Measurements from ENCODE around the gene RBP3. TPM values are rescaled to one million over a fixed set of nuclear protein-coding genes. Genes with fewer than 3 reads are reported as not detected.

Gene RBP3
- not detected for total RNA-seq
- long read RNA-seq = 0 reads

- DNase-seq (ENCODE audit: low spot score) = peak; percentile 45
These were observed at the start of gene RBP3 for GRCh38 chr10:47348138-47348651. RBP3 (plus strand) TSS chr10:47348363; CDS start chr10:47348485, 122 bp downstream.

- no peak for DNase-seq (ENCODE audit: low spot score)
These were observed 49.4 kb upstream of the RBP3 start for GRCh38 chr10:47298715-47299114.

GRCh38 chr10:47299611-47300428 lies 48.3 kb upstream of the RBP3 start, which contains the start of gene GDF10:
GDF10 (plus strand) TSS chr10:47300197; CDS start chr10:47300652, 455 bp downstream.
- DNase-seq (ENCODE audit: low spot score) = no peak

- DNase-seq (ENCODE audit: low spot score) = no peak
These were observed 47.7 kb upstream of the RBP3 start for GRCh38 chr10:47300429-47300931.

DNA sequence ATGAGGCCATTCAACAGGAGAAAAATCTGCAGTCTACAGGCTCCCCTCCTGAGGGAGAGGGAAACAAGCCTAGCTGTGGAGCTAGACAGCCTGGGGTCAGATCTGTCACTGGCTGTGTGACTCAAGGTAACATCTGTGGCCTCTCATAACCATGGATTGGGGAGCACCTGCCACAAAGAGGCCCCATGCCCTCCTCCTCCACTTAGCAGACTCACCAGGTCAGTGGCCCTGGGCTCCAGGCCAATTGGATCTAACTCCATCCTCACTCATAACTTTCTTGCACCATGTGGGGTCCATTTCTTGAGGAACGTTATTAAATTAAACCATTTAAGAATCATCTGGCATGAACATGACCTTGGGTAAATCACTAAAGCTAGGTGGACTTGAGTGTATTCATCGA lies 46.3 kb upstream of the RBP3 start:
- no peak for DNase-seq (ENCODE audit: low spot score)

DNA sequence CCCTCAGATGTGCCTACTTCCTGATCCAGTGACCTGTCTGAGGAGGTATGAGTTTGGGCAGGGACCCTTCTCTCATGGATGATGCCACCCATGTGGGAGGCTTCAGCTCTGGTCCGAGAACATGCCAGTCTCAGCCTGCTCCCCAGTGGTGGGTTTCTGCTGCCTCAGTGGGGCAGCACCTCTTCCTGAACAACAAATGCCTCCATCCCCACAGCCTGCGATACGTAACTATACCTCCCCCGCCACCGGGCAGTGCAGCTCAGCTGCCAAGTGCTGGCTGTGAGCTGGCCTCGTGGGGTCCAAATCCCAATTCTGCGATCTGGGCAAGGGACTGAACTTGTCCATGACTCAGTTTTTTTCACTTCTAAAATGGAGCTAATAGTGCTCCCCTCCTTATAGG lies 45.1 kb upstream of the RBP3 start:
- no peak for DNase-seq (ENCODE audit: low spot score)

DNA sequence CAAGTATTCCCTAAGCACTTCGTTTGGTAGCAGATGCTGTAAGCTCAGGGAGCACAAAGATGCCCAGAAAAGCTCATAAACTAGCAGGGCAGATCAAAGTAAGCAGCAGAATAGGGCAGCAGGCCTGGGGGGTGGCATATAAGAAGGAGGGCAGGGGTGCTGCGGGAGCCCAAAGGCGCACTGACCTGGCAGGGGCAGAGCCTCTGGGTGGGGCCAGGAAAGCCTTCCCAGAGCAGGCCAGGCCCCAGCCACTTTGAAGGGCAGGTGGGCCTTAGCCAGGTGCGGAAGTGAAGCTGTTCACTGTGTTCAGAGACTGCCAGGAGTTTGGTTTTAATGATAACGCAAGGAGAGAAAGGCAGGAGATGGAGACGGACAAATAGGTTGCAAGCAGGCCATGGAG lies 44.3 kb upstream of the RBP3 start:
- no peak for DNase-seq (ENCODE audit: low spot score)

GRCh38 chr10:47305566-47305965 lies 42.6 kb upstream of the RBP3 start:
- no peak for DNase-seq (ENCODE audit: low spot score)

- no peak for DNase-seq (ENCODE audit: low spot score)
These were observed 41.6 kb upstream of the RBP3 start for GRCh38 chr10:47306387-47307210.

DNA sequence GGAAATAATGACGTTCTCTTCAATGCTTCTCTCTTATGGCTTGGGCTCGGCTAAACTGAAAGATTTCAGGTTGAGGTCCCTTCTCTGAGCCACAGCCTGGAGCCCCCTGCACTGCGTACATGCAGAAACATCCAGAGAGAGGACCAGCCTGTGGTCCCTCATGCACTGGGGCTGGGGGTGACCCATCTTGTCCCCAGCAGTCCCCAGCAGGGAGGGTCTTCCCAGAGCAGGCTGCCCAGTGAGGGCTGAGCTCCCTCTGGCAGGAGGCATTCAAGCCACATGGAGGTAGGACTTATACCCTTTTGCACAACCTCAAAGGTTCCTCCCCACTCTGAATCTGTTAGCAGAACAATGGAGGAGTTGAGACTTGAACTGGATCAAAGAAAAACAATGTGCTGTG lies 40.8 kb upstream of the RBP3 start:
- no peak for DNase-seq (ENCODE audit: low spot score)

DNA sequence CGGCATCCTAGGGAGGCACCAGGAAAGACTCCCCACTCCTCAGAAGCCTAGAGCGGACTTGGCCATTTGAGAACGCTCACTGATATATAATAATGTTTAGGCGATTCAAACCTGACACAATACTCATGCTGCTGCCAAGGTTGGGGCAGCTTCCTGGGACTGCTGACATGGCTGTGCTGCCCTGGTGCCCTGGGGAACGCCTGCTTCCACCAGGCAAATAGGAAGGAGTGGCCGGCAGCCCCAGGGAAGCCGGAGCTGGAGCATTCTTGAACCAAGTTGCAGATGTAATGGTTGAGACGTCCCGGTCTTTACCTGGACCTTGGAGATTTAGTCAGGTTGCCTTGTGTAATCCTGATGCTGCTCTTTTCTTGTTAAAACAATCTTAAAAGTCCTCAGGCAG lies 39.4 kb upstream of the RBP3 start:
- no peak for DNase-seq (ENCODE audit: low spot score)

DNA sequence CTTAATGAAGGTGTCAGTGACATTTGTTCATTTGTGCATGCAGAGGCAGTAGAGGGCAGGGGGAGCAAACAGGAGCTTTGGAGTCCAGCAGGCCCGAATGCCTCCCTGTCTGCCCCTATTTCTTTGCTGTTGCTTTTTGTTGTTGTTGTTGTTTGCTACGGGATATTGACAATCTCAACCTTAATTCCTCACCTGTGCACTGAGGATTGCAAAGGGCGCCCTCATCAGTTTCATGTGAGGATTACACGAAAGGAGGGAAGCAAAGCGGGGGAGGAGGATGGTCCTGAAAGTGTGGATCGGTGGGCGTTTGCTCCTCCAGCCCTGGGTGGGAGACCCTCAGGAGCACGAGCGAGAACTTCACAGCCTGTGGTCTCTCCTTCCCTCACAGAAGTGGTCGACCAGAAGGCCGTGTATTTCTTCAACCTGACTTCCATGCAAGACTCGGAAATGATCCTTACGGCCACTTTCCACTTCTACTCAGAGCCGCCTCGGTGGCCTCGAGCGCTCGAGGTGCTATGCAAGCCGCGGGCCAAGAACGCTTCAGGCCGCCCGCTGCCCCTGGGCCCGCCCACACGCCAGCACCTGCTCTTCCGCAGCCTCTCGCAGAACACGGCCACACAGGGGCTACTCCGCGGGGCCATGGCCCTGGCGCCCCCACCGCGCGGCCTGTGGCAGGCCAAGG lies 38.6 kb upstream of the RBP3 start:
- no peak for DNase-seq (ENCODE audit: low spot score)

- no peak for DNase-seq (ENCODE audit: low spot score)
These were observed 38.1 kb upstream of the RBP3 start for GRCh38 chr10:47310090-47310505.

DNA sequence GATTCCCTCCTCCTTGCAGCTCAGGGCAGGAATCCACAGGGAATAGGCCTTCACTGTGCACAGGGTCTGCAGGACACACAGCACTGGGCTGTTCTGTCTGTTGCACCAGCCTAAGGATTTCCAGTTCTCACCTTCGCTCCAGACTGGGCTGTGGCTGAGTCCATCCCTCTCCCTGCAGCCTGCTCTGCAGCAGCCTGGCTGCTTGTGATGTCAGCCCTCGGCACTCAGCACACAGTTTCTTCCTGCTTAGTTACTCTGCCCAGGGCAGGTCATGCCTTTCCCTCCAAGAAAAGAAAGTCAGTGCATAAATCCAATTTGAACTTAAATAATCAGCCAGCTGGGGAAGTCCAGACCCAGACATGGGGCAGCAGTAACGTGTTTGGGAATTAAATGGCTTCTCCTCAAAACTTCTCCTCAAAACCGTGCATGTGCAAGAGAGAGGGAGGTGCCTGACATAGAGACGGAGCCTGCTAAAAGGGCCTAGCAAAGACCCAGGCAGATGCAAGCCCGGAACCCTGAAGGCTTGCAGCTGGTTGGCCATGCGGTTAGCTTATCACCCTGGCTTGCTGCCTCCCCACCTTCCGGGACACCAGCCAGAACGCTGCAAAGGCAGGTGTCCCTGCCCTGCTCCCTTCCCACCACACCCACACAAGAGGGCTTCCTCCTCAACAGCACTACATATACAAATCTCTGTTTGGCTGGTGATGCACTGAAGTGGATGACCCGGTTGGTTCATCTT lies 36.8 kb upstream of the RBP3 start:
- no peak for DNase-seq (ENCODE audit: low spot score)

DNA sequence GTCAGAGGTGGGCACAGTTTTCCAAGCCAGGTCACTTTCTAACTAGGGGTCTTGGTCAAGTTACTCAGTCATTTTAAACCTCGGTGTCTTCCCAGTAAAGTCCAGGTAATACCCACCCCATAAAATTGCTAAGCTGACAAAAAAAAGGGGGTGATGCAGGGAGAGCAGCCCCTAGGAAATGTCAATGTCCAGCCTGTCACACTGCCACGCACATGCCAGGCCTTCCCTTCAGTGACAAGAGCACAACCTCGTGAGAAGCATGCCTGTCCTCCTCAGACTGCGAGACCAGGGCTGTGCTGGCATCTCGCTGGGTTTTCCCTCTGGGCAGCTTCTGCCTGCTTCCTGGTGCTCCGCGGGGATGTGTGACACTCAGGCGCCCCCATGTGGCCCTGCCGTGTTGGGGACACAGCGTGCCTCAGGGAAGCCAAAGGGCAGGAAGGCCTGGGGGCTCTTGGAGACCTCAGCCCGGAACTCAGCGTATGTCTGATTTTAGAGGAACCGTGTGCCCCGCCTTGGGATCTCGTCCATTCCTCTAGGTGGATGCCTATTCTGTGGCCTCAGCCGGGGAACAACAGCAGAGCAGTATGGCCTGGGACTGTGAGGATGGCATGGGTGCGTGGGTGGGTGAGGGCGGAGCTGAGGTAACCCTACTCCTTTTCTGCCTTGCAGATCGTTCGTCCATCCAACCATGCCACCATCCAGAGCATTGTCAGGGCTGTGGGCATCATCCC lies 36.1 kb upstream of the RBP3 start:
- no peak for DNase-seq (ENCODE audit: low spot score)

- DNase-seq (ENCODE audit: low spot score) = no peak
These were observed 35.5 kb upstream of the RBP3 start for GRCh38 chr10:47312663-47312995.

DNA sequence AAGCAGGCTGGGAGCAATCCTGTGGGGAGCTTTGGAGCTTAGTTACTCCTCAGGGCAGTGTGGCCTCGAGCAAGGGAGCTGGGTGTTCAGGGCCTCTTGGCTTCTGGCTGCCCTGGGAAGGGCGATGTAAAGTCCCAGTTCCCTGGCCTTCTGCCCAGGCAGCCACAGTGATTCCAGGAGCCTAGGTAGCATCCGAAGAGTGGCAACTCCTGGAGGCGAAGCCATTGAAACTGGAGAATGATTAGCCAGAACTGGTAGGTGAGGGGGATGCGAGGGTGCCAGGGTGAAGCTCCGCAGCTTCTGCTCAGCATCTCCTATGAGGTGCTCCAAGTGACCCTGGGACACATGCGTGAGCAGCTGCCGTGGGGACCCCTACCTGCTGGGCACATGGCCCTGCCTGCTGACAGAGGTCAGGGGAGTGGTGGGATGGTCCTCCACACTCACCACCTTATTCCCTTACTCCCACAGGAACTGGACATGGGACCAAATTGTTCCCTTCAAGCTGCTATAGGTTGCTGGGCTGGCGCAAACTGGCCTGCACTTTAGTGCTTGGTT lies 33.7 kb upstream of the RBP3 start:
- DNase-seq (ENCODE audit: low spot score) = no peak

DNA sequence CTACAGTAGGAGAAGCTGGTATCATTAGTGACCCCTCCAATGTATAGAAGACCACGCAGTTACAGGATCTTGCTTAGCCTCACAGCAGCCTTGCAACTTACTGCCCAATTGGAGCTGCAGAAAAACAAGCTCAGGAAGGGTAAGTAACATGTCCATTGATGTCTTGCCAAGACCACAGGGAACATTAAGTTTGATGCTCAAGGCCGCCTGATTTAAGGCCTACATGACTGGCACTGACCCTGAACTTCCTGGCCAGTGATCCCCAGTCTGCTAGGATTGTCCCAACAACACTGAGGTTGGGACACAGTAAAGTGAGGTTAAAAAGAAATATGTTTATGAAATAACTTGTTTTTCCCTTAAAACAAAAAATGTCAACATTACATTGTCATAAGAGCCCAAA lies 32.7 kb upstream of the RBP3 start:
- DNase-seq (ENCODE audit: low spot score) = no peak

- DNase-seq (ENCODE audit: low spot score) = peak; percentile 76
These were observed 32.0 kb upstream of the RBP3 start for GRCh38 chr10:47316131-47316530.

DNA sequence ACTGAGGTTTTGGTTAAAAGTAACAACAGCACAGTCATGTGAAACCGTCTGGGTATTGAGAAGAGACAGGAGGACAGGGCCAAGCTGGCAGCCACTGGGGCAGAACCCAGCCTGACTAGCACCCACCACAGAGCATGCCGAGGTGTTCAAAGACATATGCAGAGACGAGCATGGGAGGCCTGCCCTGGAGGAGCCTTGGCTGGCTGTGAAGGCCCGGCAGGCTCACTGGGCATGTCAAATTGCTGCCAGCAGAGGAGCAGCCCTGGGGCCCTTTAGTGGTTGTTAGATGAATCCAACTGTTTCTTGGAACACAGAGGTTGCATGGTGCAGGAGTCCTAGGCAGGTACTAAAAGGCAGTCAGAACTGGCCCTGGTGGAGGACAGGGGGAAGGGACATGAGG lies 30.9 kb upstream of the RBP3 start:
- peak; percentile 65 for DNase-seq (ENCODE audit: low spot score)
